Measurements from ENCODE around the gene YRDC.

YRDC gene

DNA sequence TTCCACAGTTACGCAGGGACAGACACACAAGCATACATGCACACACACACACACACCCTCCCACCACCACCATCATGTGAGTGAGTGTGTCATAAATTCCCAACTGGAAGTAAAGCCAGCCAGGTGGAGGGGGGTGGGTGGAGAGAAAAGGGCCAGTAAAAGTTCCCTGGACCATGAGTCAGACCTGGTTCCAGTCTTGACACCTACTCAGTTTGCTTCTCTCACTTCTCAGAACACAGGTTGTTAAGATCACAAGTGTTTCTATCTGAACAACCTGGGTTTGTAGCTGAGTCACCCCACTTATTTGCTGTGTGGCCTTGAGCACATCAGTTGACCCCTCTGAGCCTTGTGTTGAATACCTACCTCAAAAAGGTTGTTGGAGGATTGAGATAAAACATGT lies 52.7 kb downstream of the YRDC start:
- H3K27ac ChIP-seq (ENCODE audit: extremely low read depth, low read depth, low read length) = no peak overlapping the region
- ChIA-PET CTCF (interaction anchor here (0.6 to 0.7 kb wide), 3 partner anchors 11 to 171 kb away, joined by 3 to 4 read pairs (median 3); no protein-coding TSS in a partner anchor), POLR2A (interaction anchor here (1.5 kb wide), 1 partner anchor 63 kb away, joined by 5 read pairs; the partner anchor contains the start of gene CDCA8)
- H3K36me3 ChIP-seq (ENCODE audit: control insufficient read depth in 2 of 2, insufficient read depth in 1 of 2, low read length in 2 of 2) = no peaks in the 10 kb centered on the region
- no peaks in the 10 kb centered on the region for H3K4me1 ChIP-seq (ENCODE audit: control insufficient read depth, insufficient read depth, low read length)
- H3K9me3 ChIP-seq (ENCODE audit: control insufficient read depth, insufficient read depth, low read depth, low read length) = no peaks in the 10 kb centered on the region
- H3K4me3 ChIP-seq (ENCODE audit: low read depth, low read length) = no peak overlapping the region
- TF ChIP-seq ZFHX2 (tag by site-specific recombination; conservative IDR thresholded peaks at IDR 0.05) (peak; percentile 97), GLIS2 (tag by site-specific recombination; IDR thresholded peaks at IDR 0.05) (0 out of 2 replicates have a peak, but pooled peaks have one; percentile 31), ZNF292 (tag by site-specific recombination; IDR thresholded peaks at IDR 0.05; ENCODE audit: borderline replicate concordance, low read depth) (no peak), KLF8 (tag by site-specific recombination; IDR thresholded peaks at IDR 0.05) (no peak), TCF7L2 (IDR thresholded peaks at IDR 0.05; ENCODE audit: borderline replicate concordance, low read depth, low read length) (no peak), SP7 (tag by site-specific recombination; IDR thresholded peaks at IDR 0.05) (0 out of 2 replicates have a peak, but pooled peaks have one; percentile 11), EGR2 (tag by site-specific recombination; IDR thresholded peaks at IDR 0.05; ENCODE audit: low read depth) (peak; percentile 96), ZNF140 (tag by site-specific recombination; IDR thresholded peaks at IDR 0.05) (no peak), ZNF324 (tag by site-specific recombination; IDR thresholded peaks at IDR 0.05) (no peak), ZNF707 (tag by site-specific recombination; IDR thresholded peaks at IDR 0.05) (no peak), ZNF560 (tag by site-specific recombination; IDR thresholded peaks at IDR 0.05; ENCODE audit: borderline replicate concordance) (no peak), ZSCAN5A (tag by site-specific recombination; IDR thresholded peaks at IDR 0.05) (no peak), ZNF398 (tag by site-specific recombination; IDR thresholded peaks at IDR 0.05) (peak; percentile 80), WT1 (tag by site-specific recombination; IDR thresholded peaks at IDR 0.05) (no peak), ZNF670 (tag by site-specific recombination; IDR thresholded peaks at IDR 0.05; ENCODE audit: low read depth) (no peak)
- TF ChIP-seq, protein P1, sequence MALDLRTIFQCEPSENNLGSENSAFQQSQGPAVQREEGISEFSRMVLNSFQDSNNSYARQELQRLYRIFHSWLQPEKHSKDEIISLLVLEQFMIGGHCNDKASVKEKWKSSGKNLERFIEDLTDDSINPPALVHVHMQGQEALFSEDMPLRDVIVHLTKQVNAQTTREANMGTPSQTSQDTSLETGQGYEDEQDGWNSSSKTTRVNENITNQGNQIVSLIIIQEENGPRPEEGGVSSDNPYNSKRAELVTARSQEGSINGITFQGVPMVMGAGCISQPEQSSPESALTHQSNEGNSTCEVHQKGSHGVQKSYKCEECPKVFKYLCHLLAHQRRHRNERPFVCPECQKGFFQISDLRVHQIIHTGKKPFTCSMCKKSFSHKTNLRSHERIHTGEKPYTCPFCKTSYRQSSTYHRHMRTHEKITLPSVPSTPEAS (tag by site-specific recombination; IDR thresholded peaks at IDR 0.05) = peak; percentile 58; the same call in 1 of the 2 replicates
- TF ChIP-seq, protein P2, sequence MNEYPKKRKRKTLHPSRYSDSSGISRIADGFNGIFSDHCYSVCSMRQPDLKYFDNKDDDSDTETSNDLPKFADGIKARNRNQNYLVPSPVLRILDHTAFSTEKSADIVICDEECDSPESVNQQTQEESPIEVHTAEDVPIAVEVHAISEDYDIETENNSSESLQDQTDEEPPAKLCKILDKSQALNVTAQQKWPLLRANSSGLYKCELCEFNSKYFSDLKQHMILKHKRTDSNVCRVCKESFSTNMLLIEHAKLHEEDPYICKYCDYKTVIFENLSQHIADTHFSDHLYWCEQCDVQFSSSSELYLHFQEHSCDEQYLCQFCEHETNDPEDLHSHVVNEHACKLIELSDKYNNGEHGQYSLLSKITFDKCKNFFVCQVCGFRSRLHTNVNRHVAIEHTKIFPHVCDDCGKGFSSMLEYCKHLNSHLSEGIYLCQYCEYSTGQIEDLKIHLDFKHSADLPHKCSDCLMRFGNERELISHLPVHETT (tag by site-specific recombination; IDR thresholded peaks at IDR 0.05) = no peak

GRCh38 chr1:37753473-37754321 lies 54.3 kb downstream of the YRDC start:
- no peaks in the 10 kb centered on the region for H3K4me1 ChIP-seq (ENCODE audit: control insufficient read depth, insufficient read depth, low read length)
- CTCF ChIA-PET = no interaction called here
- H3K27ac ChIP-seq (ENCODE audit: extremely low read depth, low read depth, low read length) = no peak overlapping the region
- POLR2A ChIA-PET = no interaction called here
- no peak for TF ChIP-seq ZNF571 (tag by site-specific recombination; IDR thresholded peaks at IDR 0.05)
- no peak for TF ChIP-seq ZNF26 (tag by site-specific recombination; IDR thresholded peaks at IDR 0.05)
- no peak for TF ChIP-seq ZNF623 (tag by site-specific recombination; IDR thresholded peaks at IDR 0.05)
- 0 out of 2 replicates have a peak, but pooled peaks have one; percentile 21 for TF ChIP-seq ZXDB (tag by site-specific recombination; IDR thresholded peaks at IDR 0.05)
- TF ChIP-seq PATZ1 (tag by site-specific recombination; IDR thresholded peaks at IDR 0.05) = peak; percentile 54; the same call in 1 of the 2 replicates
- TF ChIP-seq ZFHX2 (tag by site-specific recombination; conservative IDR thresholded peaks at IDR 0.05) = peak; percentile 90
- TF ChIP-seq EGR2 (tag by site-specific recombination; IDR thresholded peaks at IDR 0.05; ENCODE audit: low read depth) = peak; percentile 89
- TF ChIP-seq ZNF777 (tag by site-specific recombination; IDR thresholded peaks at IDR 0.05; ENCODE audit: borderline replicate concordance) = peak; percentile 43; the same call in 1 of the 2 replicates
- no peak for TF ChIP-seq ZNF112 (tag by site-specific recombination; IDR thresholded peaks at IDR 0.05)
- H3K9me3 ChIP-seq (ENCODE audit: control insufficient read depth, insufficient read depth, low read depth, low read length) = no peaks in the 10 kb centered on the region
- no peaks in the 10 kb centered on the region for H3K36me3 ChIP-seq (ENCODE audit: control insufficient read depth in 2 of 2, insufficient read depth in 1 of 2, low read length in 2 of 2)
- peak overlapping the region; percentile 33 for H3K4me3 ChIP-seq (ENCODE audit: low read depth, low read length)

All from HEK293 (cell line).